Measurements from ENCODE around the gene TNIK.

GRCh38 chr3:171363202-171363601 is 97.0 kb downstream of the TNIK start:
- TF ChIP-seq ZNF274 (IDR thresholded peaks at IDR 0.05; ENCODE audit: low read depth, low read length) = no peak
- TF ChIP-seq YY1 (IDR thresholded peaks at IDR 0.05; ENCODE audit: insufficient read depth, insufficient read length) = no peak
